ENCODE results near the gene NUMB.

DNA sequence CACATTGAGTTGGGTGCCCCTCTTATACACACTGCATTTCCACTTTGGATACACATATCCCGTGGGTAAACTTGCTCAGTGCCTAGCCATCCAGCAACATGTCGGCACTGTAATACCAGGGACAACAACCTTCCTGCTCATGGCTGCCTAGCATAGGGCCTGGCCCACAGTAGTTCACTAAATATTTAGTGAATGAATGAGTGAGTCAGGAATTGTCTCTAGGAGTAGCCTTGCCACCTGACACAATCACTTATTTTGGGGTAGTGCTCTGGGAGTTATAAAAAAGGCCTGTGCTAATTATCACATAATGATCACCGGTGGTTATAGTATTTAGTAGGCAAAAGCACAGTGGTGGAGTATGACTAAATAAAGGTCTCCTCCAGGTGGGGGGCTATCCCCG is 8.5 kb upstream of the NUMB start:
- TF ChIP-seq NFE2L1 (CRISPR knock-in tag; IDR thresholded peaks at IDR 0.05) (no peak), CTCF (IDR thresholded peaks at IDR 0.05) (no peak), ZNF232 (CRISPR knock-in tag; IDR thresholded peaks at IDR 0.05) (no peak), CBFB (CRISPR knock-in tag; IDR thresholded peaks at IDR 0.05; ENCODE audit: low read depth) (no peak), NFYB (CRISPR knock-in tag; conservative IDR thresholded peaks at IDR 0.05; ENCODE audit: low read depth) (no peak), ZNF317 (CRISPR knock-in tag; IDR thresholded peaks at IDR 0.05; ENCODE audit: borderline replicate concordance, low read depth) (no peak), SMAD3 (CRISPR knock-in tag; IDR thresholded peaks at IDR 0.05; ENCODE audit: borderline replicate concordance) (no peak), HMGXB4 (CRISPR knock-in tag; IDR thresholded peaks at IDR 0.05) (no peak), FOXP1 (CRISPR knock-in tag; IDR thresholded peaks at IDR 0.05; ENCODE audit: borderline replicate concordance) (no peak), TEAD4 (CRISPR knock-in tag; IDR thresholded peaks at IDR 0.05) (no peak), ZNF263 (CRISPR knock-in tag; IDR thresholded peaks at IDR 0.05; ENCODE audit: low read depth) (no peak), IRF2 (CRISPR knock-in tag; IDR thresholded peaks at IDR 0.05; ENCODE audit: borderline replicate concordance, low read depth) (no peak), FOXJ3 (CRISPR knock-in tag; IDR thresholded peaks at IDR 0.05; ENCODE audit: borderline replicate concordance) (no peak)
- TF ChIP-seq, protein P1, sequence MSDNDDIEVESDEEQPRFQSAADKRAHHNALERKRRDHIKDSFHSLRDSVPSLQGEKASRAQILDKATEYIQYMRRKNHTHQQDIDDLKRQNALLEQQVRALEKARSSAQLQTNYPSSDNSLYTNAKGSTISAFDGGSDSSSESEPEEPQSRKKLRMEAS (CRISPR knock-in tag; IDR thresholded peaks at IDR 0.05): no peak

All from WTC11 (cell line).